Hepatic stellate cell (primary cell): ENCODE results near the gene MYH13.

Experiments
- DNase-seq: peaks from one replicate; pipeline ENCODE4 v3.0.0; 2011; ENCODE audit warnings: low spot score

MYH13 gene

DNA sequence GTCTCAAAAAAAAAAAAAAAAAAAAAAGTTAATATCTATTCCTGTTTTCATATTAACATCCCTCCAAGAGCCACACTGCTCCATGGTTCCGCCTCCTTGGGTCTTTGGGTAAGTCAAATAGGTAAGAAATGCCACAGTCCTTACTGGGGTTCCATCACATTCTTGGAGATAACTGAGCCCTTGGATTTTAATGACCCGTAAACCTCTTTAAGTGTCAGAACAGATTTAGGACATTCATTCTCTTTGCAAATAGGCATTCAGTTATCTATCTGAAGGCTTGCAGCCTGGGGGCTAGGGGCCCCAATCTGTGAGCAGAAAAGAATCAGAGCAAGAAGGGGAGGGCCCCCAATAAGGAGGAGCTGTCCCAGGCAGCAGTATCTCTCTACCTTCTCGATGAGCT lies 28.0 kb downstream of the MYH13 start:
- DNase-seq, result no peak

DNA sequence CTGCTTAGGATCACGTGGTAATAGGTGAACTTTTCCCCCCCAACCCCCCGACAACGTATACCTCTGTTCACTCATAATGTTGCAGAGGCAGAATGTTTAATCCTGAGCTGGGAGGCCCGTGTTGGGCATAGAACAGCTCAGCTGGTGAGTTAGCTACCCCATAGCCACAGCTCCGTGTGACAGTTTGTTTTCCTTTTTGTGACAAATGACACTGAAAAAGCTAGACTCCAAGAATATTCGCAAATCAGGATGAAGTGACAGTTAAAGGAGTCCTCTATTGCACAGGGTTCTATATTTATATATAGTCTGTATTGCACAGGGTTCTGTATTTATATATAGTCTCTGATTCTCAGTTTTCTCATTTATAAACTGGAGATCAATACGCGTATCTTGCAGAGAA lies 33.8 kb downstream of the MYH13 start:
- no peak for DNase-seq

DNA sequence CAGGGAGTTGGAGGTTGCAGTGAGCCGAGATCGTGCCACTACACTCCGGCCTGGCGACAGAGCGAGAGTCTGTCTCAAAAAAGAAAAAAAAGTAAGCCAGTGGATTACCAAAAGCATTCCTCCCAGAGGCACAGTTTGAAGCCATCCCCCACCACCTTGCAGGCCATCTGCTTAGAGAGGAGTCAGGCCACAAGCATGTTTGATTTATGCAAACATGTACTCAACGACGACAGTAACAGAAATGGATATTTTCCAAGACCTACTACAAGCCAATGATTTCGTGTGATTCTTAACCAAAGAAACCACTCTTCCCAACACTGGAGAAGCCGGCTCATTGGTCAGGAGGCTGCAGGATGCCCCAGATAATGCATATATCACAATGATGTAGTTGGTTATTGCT lies 34.8 kb downstream of the MYH13 start:
- DNase-seq, result no peak

DNA sequence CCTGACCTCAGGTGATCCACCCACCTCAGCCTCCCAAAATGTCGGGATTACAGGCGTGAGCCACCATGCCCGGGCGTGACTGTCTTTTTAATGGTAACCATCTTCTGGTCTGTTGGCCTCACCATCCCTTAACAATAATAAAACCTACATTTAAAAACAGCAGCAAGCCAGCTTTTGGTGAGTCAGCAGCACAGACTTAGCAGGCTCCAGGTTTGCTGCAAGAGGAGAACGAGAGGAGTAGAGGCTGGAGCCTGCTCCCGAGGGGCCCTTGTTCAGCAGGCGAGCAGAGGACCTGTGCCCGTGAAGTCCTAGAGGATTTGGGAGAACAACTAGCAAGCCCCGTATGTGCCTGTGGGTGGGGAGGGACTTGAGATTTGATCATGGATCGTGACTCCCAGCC lies 35.7 kb downstream of the MYH13 start:
- DNase-seq, result no peak

DNA sequence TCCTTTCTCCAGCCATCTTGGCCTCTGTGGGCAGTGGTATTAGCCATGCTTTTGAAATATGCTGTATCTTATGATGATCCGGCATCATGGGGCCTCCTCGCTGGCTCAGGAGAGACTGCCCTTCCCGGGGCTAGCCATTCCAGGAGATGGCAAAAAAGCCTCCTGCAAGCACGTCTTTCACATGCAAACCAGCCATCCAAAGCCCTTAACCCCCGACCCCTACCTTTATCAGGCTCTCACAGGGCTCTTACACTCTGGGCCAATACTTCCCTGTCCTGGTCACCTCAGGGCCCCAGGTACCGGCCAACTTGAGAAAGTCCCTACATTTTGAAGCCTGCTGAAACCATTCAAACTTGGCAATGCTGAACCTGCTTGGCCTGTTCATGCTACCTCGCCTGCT lies 36.4 kb downstream of the MYH13 start:
- DNase-seq, result no peak

DNA sequence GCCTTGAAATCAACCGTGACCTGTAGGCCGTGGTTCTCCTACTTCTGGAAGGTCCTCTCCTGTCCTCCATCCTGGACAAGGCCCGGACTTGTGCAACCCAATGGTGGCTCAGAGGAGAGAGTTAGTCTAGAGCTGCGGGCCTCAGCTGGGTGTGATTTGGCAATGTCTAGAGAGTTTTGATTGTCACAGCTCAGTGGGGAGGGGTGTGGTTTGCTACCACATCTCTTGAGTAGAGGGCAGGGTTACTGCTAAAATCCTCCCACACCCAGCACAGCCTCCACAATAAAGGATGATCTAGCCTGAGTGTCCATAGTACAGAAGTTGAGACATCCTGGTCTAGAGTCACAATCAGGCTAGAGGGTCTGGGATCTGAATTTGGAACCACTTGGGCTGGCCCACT lies 40.3 kb downstream of the MYH13 start:
- DNase-seq, result no peak

DNA sequence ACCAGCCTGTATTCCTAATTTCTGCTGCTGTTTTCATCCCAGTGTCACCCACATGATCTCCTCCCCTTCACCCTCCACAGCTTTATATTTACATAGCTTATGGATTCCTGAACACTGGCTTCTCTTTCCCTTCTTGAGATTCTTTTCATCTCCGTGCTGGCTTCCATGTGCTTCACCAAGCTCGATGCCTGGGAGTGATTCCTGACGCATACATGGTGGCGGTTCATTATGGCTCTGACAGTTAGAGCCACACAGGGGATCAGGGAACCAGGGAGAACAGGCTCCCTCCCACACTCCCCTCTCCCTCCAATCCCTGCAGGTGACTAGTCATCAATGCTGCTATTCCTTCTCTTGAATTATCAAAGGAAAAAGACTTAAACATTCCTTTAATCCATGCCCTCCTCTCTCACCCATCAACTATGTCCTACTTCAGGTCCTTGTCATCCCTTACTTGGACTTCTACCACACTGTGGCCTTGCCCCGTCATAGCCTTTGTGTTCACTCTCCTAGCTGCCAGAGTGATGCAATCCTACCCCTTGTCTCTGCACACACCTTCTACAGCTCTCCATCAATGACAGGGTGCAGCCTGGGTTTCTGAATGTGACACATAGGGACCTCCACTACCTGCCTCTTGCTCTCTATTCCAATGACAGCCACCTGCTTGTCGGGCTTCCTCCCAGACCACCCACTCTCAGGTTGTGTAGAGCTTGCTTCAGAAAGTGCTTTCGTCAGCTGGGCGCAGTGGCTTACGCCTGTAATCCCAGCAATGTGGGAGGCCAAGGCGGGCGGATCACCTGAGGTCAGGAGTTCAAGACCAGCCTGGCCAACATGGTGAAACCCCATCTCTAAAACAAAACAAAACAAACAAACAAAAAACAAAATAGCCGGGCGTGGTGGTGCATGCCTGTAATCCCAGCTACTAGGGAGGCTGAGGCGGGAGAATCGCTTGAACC lies 43.6 kb downstream of the MYH13 start:
- DNase-seq, result no peak

DNA sequence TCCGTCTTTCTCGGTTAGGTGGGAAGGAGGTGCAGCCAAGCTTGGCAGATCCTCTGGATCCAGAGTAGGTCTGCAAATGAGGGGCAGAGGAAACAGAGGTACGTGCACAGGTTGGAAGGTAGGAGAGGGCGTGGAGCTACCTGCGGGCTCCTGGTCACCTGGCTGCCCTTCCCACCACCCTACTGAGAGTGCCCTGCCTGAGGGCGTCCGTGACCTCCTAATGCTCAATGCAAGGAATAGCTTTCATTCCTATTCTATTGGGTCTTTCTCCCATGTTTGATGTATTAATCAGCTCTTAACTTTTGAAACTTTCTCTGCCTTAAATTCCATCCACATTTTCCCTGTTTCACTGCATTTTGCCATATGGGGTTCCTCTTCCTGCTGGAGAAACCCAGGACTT lies 44.6 kb downstream of the MYH13 start:
- DNase-seq, result no peak

DNA sequence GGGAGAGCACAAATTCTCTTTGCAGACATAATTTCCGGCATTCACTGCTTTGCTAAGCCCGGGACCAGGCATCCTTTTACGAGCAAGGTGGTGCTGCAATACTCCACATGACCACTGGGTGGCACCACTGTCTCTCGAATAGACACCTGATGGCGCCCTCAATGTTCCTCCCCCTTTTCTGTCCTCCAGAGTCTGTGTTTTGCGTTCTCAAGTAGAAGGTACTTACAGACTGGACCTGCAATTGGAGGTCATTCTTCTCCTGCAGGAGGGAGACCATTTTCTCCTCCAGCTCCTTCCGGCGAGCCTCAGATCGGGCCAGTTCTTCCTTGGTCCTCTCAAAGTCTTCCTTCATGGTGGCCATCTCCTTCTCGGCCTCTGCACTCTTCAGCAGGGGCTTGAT lies 45.2 kb downstream of the MYH13 start:
- DNase-seq, result peak; percentile 48

DNA sequence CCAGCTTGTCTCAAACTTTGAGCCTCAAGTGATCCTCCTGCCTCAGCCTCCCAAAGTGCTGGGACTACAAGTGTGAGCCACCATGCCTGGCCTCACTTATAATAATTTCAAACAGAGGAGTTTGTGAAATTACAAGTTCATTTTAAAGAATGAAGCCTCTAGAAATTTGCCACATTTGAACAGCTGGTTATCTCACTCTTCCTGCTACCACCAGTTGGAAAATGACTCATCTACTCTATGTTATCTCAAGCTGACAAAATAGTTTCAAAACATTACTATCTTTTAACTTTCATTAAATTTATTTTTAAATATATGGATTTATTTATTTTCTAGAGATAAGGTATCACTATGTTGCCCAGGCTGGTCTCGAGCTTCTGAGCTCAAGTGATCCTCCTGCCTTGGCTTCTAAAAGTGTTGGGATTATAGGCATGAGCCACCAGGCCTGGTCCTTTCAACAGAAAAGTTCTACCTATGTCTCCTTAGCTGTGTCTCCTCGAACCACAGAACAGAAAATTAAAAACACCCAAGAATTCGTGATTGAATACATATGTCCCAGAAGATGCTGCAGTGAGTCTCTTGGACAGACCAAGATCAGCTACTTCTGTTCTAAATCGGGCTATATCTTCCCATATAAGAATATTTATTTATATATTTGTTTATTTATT lies 47.6 kb downstream of the MYH13 start:
- no peak for DNase-seq

DNA sequence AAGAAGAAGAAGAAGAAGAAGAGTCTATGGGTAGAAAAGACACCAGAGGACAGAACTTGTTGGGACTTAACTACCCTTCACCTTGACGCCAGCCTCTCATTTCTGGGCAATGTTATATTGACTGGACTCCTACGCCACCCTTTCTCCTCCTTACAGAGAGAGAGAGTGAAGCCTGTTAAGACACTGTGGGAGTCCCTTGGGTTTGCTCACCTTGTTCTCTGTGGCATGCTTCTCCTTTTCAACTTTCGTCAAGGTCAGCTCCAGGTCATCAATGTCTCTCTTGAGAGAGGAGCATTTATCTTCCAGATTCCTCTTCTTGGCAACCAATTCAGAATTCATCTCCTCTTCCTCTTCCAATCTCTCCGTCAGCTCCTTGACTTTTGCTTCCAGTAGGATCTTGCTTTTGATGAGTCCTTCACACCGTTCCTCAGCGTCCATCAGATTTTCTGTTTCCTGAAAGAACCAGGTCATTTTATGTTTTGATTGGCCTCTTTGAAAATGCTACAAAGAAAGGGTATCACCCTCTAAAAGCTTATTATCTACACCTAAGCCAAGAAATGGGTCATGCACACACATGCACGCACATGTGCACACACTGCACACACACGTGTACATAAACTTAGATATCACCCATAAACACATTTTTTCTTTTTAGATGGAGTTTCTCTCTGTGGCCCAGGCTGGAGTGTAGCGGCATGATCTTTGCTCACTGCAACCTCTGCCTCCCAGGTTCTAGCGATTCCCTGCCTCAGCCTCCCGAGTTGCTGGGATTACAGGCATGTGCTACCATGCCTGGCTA lies 48.8 kb downstream of the MYH13 start:
- DNase-seq, result no peak

DNA sequence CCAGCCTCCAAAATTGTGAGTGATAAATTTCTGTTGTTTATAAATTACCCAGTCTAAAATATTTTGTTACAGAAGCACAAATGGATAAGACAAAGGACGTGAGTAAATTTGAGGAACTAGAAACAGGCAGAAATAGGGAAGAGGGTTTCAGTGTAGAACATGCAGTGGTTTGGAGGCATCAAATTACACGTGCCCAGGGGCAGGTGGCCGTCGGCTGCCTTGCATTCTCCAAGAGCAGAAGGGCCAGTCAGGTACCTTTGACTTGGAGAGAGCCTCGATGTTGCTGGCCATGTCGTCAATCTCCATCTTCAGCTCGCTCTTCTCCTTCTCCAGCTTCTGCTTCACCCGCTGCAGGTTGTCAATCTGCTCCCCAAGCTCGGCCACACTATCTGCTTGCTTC lies 54.3 kb downstream of the MYH13 start:
- no peak for DNase-seq

DNA sequence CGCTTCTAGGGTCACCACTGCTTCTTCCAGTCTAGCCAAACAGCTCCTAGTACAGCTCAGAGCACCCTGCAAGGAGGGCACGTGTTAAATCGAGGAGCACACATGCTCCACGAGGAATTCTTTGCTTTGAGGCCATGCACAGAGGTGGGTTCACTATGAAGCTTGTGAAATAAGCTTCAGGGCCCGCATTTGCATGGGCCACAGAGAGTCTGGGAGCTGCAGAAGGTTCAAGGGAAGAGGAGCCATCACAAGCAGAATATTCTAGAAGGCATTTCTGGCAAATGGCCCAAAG lies 55.3 kb downstream of the MYH13 start:
- no peak for DNase-seq

DNA sequence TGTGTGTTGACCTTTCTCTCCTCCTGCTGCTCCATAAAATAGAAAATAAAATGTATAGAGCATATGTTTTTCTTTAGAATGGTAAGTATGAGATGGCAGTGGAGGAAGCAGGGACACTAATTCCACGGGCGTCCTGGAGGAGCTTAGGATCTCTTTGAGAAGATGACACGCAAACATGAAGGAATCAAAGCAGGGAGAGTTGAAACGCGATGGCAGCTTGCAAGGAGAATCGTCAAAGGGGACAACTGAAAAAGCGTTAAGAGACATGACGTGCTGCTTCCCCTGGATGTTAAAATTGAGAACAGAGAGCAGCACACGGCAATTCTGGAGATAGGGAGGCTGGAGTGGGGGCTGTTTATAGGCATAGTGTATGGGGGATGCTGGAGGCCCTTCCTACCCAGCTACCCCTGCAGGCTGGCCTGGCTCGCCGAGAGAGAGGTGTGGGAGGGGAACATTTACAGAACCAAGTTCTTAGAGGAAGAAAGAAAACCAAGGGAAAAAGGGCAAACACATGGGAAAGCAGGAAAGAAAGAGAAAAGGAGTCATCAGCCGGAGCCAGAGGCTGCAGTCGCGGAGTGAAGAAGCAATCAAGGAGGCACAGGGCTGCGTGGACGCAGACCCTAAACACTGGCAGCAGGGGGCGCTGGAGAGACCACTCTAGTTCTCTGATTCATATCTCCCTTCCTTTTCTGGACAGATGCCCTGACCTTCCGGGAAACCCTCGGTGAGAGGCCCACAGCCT lies 55.8 kb downstream of the MYH13 start:
- DNase-seq, result no peak

DNA sequence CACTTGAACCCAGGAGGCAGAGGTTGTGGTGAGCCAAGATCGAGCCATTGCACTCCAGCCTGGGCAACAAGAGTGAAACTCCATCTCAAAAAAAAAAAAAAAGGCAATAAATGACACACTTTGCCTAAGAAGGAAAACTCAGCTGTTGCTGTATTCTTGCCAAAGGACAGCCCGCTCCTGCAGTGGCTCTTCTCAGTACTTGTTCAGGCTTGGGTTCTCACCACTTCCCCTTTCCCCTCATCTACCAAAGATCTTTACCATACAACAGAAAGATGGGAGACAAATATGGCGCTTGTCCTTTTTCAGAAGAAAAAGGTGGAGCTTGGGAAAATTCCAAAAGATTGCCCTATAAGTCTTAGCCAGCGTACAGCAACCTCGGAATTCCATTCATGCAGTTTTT lies 58.5 kb downstream of the MYH13 start:
- no peak for DNase-seq

DNA sequence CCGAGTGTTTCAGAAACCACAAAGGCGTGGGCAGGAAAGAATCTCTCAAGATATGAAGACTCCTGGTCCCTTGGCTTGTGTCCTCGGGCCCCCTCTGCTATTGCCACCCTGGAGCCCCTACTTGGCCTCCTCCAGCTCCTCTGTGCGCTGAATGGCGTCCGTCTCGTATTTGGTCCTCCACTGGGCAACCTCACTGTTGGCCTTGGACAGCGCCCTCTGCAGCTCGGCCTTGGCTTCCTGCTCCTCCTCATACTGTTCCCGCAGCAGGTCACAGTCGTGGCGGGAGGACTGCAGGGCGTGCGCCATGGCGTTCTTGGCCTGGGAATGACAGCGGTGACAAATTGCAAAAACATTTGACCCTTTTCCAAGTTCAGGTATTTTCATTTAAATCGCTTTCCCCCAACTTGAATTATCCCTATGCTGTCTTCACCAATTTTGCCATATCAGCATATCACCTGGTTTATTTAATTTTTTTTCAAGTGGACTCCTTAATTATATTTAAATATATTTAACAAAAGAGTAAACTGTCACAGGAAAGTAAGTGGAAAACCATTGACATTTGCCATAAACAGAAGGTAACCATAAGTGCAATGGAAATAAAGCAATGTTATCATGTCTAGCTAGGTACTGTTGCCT lies 59.7 kb downstream of the MYH13 start:
- DNase-seq, result no peak

DNA sequence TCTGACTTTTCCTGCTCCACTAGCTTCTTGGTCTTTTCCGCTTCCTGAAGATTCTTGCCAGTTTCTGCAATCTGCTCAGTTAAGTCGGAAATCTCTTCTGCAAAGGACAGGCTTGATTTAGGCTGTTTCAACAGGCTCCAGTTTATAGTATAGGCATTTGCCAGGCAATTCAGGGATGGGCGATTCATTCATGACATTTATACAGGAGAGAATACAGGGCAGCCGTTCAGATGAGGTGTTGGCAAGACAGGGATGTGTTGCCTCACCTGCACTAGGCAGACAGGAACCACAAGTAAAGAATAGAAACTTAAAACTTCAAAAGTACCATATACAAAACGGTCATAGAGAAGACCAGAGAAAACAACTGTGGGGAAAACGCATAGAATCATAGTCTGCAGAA lies 61.7 kb downstream of the MYH13 start:
- DNase-seq, result no peak

DNA sequence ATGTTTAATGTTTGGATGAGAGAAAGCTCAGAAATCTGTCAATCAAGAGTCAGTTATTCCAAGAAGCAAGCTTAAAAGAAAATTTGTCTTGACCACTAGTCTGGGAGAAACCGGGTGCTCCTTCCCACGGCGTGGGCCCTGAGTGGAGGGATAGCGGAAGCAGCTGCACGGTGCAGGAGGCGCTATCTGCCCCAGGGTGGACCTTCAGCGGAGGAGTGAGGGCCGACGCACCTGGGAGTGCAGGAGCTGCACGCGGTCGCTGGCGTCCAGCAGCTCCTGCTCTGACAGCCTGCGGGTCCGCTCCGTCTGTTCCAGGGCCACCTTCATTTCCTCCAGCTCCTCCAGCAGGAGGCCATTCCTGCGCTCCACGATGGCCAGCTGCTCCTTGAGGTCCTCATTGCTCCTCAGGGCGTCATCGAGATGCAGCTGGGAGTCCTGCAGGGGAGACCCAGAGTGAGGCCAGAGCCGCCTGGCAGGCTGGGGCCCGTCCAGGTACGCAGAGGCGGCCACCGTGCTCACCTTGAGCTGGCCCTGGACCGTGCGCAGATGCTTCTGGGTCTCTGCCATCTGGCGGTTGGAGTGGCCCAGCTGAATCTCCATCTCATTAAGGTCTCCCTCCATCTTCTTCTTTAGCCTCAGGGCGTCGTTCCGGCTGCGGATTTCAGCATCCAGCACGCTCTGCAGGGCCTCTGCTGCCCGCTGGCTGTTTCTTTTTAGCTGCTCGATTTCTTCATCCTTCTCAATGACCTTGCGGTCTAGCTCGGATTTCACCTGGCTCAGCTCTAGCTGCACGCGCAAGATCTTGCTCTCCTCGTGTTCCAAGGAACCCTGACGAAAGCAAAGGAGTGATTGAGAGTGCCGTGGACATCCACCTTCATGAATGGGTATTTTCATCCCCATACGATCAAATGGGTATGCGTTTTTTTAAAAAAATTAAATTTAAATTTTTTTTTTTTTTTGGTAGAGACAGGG lies 63.5 kb downstream of the MYH13 start:
- DNase-seq, result no peak

DNA sequence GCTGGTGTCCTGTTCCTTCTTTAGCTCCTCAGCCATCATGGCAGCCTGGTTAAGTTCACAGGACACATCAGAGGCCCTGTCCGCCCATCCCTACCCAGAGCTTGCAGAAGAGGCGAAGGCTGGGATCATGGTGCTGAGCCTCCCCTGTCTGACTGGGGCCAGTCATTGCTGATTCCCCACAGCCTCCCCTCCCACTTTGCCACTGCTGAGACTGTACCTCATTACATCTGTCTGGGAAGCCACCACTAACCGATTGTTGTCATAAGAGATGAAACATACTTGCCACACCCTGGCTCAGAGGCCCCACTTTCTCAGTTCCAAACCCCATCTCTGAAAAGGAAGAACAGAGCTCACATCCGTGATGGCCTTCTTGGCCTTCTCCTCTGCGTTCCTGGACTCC lies 66.2 kb downstream of the MYH13 start:
- DNase-seq, result no peak

DNA sequence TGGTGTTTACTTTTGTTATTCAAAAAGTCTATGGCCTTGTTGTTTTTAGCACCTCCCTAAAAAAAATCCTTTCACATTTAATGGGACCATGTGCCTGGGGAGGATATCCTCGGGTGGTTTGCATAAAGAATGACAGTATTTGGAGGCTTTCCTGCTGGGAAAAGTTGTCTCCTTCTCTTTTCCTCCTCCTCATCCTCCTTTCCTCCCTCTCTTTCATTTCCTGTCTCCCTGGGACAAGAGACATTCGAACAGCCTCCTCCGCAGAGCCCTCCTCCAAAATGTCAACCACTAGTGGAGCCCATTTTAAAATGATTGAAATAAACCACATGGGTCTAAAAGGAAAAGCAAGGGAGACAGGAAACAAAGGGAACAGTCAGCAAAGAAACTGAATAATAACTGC lies 67.4 kb downstream of the MYH13 start:
- DNase-seq, result no peak
